ENCODE data around the gene GTF2A2.

DNA sequence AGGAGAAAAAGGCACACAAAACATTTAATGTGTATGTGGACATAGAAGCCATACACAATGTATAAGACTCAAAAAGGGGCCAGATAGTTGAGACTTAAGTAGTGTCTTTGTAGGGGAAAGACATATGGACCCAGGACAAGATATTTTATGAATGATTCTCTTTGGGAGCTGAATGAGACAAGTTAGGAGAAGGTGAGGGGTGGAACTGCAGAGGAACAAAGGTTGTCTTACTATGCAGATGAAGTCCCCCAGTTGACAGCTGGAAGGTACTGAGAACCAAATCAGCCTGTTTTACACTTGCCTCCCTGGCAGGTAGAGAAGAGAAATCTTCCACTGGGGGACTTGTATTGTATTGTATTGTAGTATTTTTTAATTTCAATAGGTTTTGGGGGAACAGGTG lies 60.7 kb downstream of the GTF2A2 start:
- TF ChIP-seq GATA2 (IDR thresholded peaks at IDR 0.05; ENCODE audit: low read depth, low read length) (no peak), GATA3 (IDR thresholded peaks at IDR 0.05; ENCODE audit: low read depth, low read length) (no peak)
